ENCODE measurements around the gene TTC16. TPM values are rescaled to one million over a fixed set of nuclear protein-coding genes. Genes with fewer than 3 reads are reported as not detected.
A peak's percentile ranks its signal among the peaks of the same experiment; 100 is the strongest.

The TTC16 gene
- total RNA-seq, 1 experiment from 2014 or later: not detected

DNA sequence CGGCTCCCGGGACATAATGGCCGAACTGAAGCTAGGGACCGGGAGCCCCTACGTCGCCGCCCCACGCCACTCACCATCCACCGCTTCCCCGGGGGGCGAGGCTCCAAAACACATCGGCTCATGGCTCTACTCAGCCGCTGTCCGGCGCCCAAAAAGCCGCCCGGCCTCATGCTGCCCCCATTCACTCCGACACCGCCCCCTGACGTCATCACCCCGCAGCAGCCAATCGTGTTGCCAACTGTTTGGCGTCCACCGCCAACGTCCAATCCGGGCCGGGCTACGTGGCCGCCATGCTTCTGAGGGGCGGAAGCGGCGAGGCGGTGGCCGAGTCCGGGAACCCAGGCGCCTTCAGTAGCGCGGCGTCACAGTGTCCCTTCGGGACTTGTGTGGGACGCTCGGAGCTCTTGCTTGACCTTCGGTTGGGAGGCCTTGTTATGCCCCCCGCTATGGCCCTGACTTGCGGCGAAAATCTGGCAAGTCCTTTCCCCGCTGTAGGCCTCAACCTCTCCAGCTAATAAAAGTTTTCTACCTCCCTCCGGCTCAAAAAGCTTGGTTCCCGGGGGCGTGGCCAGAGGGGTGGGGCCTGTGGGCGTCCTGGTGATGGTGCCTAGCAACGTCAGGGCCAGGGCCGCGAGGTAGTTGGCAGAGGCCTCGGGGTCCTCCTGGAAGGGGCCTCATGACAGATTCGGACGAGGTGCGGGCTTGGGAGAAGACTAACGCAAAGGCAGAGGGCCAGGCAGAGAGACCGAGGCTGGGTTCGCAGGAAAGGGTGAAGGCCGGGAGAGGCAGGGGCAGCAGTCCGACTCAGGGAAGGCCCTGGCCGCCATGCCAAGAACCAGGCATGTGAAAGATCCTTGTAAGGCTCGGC is at the start of gene TTC16, which contains the start of gene PTRH1 (continued):
- TF ChIP-seq ZNF416 (CRISPR knock-in tag; IDR thresholded peaks at IDR 0.05) (no peak), MYBL2 (CRISPR knock-in tag; IDR thresholded peaks at IDR 0.05) (no peak), GRHL2 (CRISPR knock-in tag; IDR thresholded peaks at IDR 0.05; ENCODE audit: insufficient replicate concordance, severe bottlenecking) (no peak), ZNF138 (CRISPR knock-in tag; conservative IDR thresholded peaks at IDR 0.05) (no peak), ZNF232 (CRISPR knock-in tag; IDR thresholded peaks at IDR 0.05) (0 out of 2 replicates have a peak, but pooled peaks have one; percentile 20), SMAD3 (CRISPR knock-in tag; IDR thresholded peaks at IDR 0.05; ENCODE audit: borderline replicate concordance) (0 out of 2 replicates have a peak, but pooled peaks have one; percentile 15), ZNF423 (CRISPR knock-in tag; IDR thresholded peaks at IDR 0.05) (no peak), PRRX2 (CRISPR knock-in tag; IDR thresholded peaks at IDR 0.05) (no peak), NFYB (CRISPR knock-in tag; conservative IDR thresholded peaks at IDR 0.05; ENCODE audit: low read depth) (peak; percentile 96), FOXK1 (CRISPR knock-in tag; IDR thresholded peaks at IDR 0.05) (peak; percentile 83), SOX15 (CRISPR knock-in tag; IDR thresholded peaks at IDR 0.05) (no peak), ZNF671 (CRISPR knock-in tag; IDR thresholded peaks at IDR 0.05) (no peak), HMGA2 (CRISPR knock-in tag; IDR thresholded peaks at IDR 0.05) (no peak), CREM (CRISPR knock-in tag; IDR thresholded peaks at IDR 0.05) (peak; percentile 94), JUN (CRISPR knock-in tag; IDR thresholded peaks at IDR 0.05) (no peak), ZNF121 (CRISPR knock-in tag; IDR thresholded peaks at IDR 0.05) (no peak), SP1 (CRISPR knock-in tag; conservative IDR thresholded peaks at IDR 0.05) (peak; percentile 100)
- TF ChIP-seq, protein P1, sequence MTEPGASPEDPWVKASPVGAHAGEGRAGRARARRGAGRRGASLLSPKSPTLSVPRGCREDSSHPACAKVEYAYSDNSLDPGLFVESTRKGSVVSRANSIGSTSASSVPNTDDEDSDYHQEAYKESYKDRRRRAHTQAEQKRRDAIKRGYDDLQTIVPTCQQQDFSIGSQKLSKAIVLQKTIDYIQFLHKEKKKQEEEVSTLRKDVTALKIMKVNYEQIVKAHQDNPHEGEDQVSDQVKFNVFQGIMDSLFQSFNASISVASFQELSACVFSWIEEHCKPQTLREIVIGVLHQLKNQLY (CRISPR knock-in tag; IDR thresholded peaks at IDR 0.05): no peak
- TF ChIP-seq, protein P2, sequence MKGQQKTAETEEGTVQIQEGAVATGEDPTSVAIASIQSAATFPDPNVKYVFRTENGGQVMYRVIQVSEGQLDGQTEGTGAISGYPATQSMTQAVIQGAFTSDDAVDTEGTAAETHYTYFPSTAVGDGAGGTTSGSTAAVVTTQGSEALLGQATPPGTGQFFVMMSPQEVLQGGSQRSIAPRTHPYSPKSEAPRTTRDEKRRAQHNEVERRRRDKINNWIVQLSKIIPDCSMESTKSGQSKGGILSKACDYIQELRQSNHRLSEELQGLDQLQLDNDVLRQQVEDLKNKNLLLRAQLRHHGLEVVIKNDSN (CRISPR knock-in tag; IDR thresholded peaks at IDR 0.05): no peak
- TF ChIP-seq, protein P3, sequence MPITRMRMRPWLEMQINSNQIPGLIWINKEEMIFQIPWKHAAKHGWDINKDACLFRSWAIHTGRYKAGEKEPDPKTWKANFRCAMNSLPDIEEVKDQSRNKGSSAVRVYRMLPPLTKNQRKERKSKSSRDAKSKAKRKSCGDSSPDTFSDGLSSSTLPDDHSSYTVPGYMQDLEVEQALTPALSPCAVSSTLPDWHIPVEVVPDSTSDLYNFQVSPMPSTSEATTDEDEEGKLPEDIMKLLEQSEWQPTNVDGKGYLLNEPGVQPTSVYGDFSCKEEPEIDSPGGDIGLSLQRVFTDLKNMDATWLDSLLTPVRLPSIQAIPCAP (CRISPR knock-in tag; IDR thresholded peaks at IDR 0.05): no peak
- TF ChIP-seq, protein P4, sequence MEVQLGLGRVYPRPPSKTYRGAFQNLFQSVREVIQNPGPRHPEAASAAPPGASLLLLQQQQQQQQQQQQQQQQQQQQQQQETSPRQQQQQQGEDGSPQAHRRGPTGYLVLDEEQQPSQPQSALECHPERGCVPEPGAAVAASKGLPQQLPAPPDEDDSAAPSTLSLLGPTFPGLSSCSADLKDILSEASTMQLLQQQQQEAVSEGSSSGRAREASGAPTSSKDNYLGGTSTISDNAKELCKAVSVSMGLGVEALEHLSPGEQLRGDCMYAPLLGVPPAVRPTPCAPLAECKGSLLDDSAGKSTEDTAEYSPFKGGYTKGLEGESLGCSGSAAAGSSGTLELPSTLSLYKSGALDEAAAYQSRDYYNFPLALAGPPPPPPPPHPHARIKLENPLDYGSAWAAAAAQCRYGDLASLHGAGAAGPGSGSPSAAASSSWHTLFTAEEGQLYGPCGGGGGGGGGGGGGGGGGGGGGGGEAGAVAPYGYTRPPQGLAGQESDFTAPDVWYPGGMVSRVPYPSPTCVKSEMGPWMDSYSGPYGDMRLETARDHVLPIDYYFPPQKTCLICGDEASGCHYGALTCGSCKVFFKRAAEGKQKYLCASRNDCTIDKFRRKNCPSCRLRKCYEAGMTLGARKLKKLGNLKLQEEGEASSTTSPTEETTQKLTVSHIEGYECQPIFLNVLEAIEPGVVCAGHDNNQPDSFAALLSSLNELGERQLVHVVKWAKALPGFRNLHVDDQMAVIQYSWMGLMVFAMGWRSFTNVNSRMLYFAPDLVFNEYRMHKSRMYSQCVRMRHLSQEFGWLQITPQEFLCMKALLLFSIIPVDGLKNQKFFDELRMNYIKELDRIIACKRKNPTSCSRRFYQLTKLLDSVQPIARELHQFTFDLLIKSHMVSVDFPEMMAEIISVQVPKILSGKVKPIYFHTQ (CRISPR knock-in tag; IDR thresholded peaks at IDR 0.05): no peak
- TF ChIP-seq, protein P5, sequence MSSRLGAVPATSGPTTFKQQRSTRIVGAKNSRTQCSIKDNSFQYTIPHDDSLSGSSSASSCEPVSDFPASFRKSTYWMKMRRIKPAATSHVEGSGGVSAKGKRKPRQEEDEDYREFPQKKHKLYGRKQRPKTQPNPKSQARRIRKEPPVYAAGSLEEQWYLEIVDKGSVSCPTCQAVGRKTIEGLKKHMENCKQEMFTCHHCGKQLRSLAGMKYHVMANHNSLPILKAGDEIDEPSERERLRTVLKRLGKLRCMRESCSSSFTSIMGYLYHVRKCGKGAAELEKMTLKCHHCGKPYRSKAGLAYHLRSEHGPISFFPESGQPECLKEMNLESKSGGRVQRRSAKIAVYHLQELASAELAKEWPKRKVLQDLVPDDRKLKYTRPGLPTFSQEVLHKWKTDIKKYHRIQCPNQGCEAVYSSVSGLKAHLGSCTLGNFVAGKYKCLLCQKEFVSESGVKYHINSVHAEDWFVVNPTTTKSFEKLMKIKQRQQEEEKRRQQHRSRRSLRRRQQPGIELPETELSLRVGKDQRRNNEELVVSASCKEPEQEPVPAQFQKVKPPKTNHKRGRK (CRISPR knock-in tag; IDR thresholded peaks at IDR 0.05; ENCODE audit: borderline replicate concordance): no peak
- TF ChIP-seq, protein P6, sequence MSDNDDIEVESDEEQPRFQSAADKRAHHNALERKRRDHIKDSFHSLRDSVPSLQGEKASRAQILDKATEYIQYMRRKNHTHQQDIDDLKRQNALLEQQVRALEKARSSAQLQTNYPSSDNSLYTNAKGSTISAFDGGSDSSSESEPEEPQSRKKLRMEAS (CRISPR knock-in tag; IDR thresholded peaks at IDR 0.05): peak; percentile 78
- TF ChIP-seq, protein P7, sequence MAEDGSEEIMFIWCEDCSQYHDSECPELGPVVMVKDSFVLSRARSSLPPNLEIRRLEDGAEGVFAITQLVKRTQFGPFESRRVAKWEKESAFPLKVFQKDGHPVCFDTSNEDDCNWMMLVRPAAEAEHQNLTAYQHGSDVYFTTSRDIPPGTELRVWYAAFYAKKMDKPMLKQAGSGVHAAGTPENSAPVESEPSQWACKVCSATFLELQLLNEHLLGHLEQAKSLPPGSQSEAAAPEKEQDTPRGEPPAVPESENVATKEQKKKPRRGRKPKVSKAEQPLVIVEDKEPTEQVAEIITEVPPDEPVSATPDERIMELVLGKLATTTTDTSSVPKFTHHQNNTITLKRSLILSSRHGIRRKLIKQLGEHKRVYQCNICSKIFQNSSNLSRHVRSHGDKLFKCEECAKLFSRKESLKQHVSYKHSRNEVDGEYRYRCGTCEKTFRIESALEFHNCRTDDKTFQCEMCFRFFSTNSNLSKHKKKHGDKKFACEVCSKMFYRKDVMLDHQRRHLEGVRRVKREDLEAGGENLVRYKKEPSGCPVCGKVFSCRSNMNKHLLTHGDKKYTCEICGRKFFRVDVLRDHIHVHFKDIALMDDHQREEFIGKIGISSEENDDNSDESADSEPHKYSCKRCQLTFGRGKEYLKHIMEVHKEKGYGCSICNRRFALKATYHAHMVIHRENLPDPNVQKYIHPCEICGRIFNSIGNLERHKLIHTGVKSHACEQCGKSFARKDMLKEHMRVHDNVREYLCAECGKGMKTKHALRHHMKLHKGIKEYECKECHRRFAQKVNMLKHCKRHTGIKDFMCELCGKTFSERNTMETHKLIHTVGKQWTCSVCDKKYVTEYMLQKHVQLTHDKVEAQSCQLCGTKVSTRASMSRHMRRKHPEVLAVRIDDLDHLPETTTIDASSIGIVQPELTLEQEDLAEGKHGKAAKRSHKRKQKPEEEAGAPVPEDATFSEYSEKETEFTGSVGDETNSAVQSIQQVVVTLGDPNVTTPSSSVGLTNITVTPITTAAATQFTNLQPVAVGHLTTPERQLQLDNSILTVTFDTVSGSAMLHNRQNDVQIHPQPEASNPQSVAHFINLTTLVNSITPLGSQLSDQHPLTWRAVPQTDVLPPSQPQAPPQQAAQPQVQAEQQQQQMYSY (CRISPR knock-in tag; IDR thresholded peaks at IDR 0.05): no peak
- TF ChIP-seq, protein P8, sequence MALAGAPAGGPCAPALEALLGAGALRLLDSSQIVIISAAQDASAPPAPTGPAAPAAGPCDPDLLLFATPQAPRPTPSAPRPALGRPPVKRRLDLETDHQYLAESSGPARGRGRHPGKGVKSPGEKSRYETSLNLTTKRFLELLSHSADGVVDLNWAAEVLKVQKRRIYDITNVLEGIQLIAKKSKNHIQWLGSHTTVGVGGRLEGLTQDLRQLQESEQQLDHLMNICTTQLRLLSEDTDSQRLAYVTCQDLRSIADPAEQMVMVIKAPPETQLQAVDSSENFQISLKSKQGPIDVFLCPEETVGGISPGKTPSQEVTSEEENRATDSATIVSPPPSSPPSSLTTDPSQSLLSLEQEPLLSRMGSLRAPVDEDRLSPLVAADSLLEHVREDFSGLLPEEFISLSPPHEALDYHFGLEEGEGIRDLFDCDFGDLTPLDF (CRISPR knock-in tag; IDR thresholded peaks at IDR 0.05): no peak
- TF ChIP-seq, protein P9, sequence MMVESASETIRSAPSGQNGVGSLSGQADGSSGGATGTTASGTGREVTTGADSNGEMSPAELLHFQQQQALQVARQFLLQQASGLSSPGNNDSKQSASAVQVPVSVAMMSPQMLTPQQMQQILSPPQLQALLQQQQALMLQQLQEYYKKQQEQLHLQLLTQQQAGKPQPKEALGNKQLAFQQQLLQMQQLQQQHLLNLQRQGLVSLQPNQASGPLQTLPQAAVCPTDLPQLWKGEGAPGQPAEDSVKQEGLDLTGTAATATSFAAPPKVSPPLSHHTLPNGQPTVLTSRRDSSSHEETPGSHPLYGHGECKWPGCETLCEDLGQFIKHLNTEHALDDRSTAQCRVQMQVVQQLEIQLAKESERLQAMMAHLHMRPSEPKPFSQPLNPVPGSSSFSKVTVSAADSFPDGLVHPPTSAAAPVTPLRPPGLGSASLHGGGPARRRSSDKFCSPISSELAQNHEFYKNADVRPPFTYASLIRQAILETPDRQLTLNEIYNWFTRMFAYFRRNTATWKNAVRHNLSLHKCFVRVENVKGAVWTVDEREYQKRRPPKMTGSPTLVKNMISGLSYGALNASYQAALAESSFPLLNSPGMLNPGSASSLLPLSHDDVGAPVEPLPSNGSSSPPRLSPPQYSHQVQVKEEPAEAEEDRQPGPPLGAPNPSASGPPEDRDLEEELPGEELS (CRISPR knock-in tag; IDR thresholded peaks at IDR 0.05): no peak
